Measurements from ENCODE around the gene DMTF1.
"Not testable (repeated sequence)": the region's sequence is repeated elsewhere in the genome, so short reads cannot be mapped to it uniquely, and the experiment has no call there.

Gene DMTF1

GRCh38 chr7:87199700-87200450 lies 47.6 kb downstream of the DMTF1 start:
- no peak for DNase-seq (ENCODE audit: low read depth)

GRCh38 chr7:87202208-87202607 lies 50.0 kb downstream of the DMTF1 start:
- DNase-seq (ENCODE audit: low read depth) = no peak

- no peak for DNase-seq (ENCODE audit: low read depth)
Measured at GRCh38 chr7:87202705-87203104, 50.5 kb downstream of the DMTF1 start.

GRCh38 chr7:87203929-87204328 lies 51.7 kb downstream of the DMTF1 start:
- not testable (repeated sequence) for DNase-seq (ENCODE audit: low read depth)

- DNase-seq (ENCODE audit: low read depth) = no peak
Measured at GRCh38 chr7:87204933-87205332, 52.7 kb downstream of the DMTF1 start.

- DNase-seq (ENCODE audit: low read depth) = not testable (repeated sequence)
Measured at GRCh38 chr7:87205701-87206100, 53.4 kb downstream of the DMTF1 start.

- DNase-seq (ENCODE audit: low read depth) = no peak
Measured at GRCh38 chr7:87206361-87206760, 54.1 kb downstream of the DMTF1 start.

GRCh38 chr7:87209295-87209924 lies 57.2 kb downstream of the DMTF1 start:
- DNase-seq (ENCODE audit: low read depth) = no peak

- DNase-seq (ENCODE audit: low read depth) = no peak
Measured at GRCh38 chr7:87210506-87210905, 58.3 kb downstream of the DMTF1 start.

- no peak for DNase-seq (ENCODE audit: low read depth)
Measured at GRCh38 chr7:87212498-87212897, 60.2 kb downstream of the DMTF1 start.

GRCh38 chr7:87213252-87213651 lies 61.0 kb downstream of the DMTF1 start:
- DNase-seq (ENCODE audit: low read depth) = no peak

- DNase-seq (ENCODE audit: low read depth) = no peak
Measured at GRCh38 chr7:87213811-87214210, 61.6 kb downstream of the DMTF1 start.

- no peak for DNase-seq (ENCODE audit: low read depth)
Measured at GRCh38 chr7:87215046-87215445, 62.8 kb downstream of the DMTF1 start.

GRCh38 chr7:87216701-87217508 lies 64.7 kb downstream of the DMTF1 start:
- no peak for DNase-seq (ENCODE audit: low read depth)

- DNase-seq (ENCODE audit: low read depth) = no peak
Measured at GRCh38 chr7:87217983-87218653, 65.9 kb downstream of the DMTF1 start.

GRCh38 chr7:87218796-87219544 lies 66.7 kb downstream of the DMTF1 start:
- no peak for DNase-seq (ENCODE audit: low read depth)

- DNase-seq (ENCODE audit: low read depth) = peak; percentile 79
Measured at GRCh38 chr7:87219545-87220025, 67.3 kb downstream of the DMTF1 start, which contains the start of gene TMEM243. TSS of gene TMEM243 (minus strand) at chr7:87219732. CDS start at chr7:87219503, 229 bp downstream.

- peak; percentile 73 for DNase-seq (ENCODE audit: low read depth)
Measured at GRCh38 chr7:87220026-87220733, 67.9 kb downstream of the DMTF1 start.

GRCh38 chr7:87220734-87221215 lies 68.5 kb downstream of the DMTF1 start:
- DNase-seq (ENCODE audit: low read depth) = no peak

- DNase-seq (ENCODE audit: low read depth) = no peak
Measured at GRCh38 chr7:87223666-87224065, 71.4 kb downstream of the DMTF1 start.

Data from stimulated activated CD8-positive, alpha-beta memory T cell treated with anti-CD3 and anti-CD28 coated beads, Interleukin-12 subunit alpha, Interleukin-12 subunit beta, amount 100 ng/mL, for 4 hours (primary cell).